H1 (cell line): ENCODE results near the gene TCEA2. TPM values are rescaled to one million over a fixed set of nuclear protein-coding genes. Genes with fewer than 3 reads are reported as not detected.

Experiments
- CHD7 ChIP-seq: fragments of 300-600 bp; sonication (generic); IDR thresholded peaks from 2 replicates; pipeline ENCODE4 v1.7.1; 2012; ENCODE audit warnings: low read length, moderate library complexity, mild to moderate bottlenecking, inconsistent platforms; ENCODE audit not compliant: insufficient replicate concordance
- EZH2 ChIP-seq: fragments of 200-600 bp; sonication (generic); IDR thresholded peaks from 2 replicates; pipeline ENCODE4 v1.7.1; 2012; ENCODE audit warnings: low read depth, mild to moderate bottlenecking, moderate library complexity, low read length, inconsistent platforms; ENCODE audit not compliant: severe bottlenecking
- SIN3A ChIP-seq, 2 experiments: IDR thresholded peaks in 1 of 2; conservative IDR thresholded peaks in 1 of 2; 2 replicates each; pipeline ENCODE4 v1.6.1; 2011 to 2012; ENCODE audit warnings: low read length in 2 of 2, improper control_type of control experiment in 1 of 2, low read depth in 1 of 2, mild to moderate bottlenecking in 1 of 2
- SRF ChIP-seq: IDR thresholded peaks from 2 replicates; pipeline ENCODE4 v1.6.1; 2011; ENCODE audit warnings: mild to moderate bottlenecking, low read depth, low read length, moderate library complexity
- polyA plus RNA-seq, 7 experiments: library from polyadenylated mRNA; depleted of rRNA in 3 of 7; stranded (reverse) in 5 of 7; unstranded in 2 of 7; fragments of >200 nt in 5 of 7; fragments of 200-250 nt in 2 of 7; gene quantifications; 1 replicate in 5 of 7; 2 replicates in 1 of 7; 4 replicates in 1 of 7; pipeline versions ENCODE4 v1.2.1 to v1.2.3, GENCODE V29; 2011 to 2013; ENCODE audit warnings: missing spikeins in 2 of 7, mixed read lengths in 2 of 7
- total RNA-seq: library from RNA; stranded (reverse); fragmentation: NEBNext Ultra II Directional; extraction: Animal tissue kit (Norgen Biotek cat#: 25700); gene quantifications from 2 replicates; pipeline ENCODE4 v1.2.1, GENCODE V29; 2021

The TCEA2 gene
- total and polyA plus RNA-seq, 2 of the 8 experiments (the other 6 are each of a cell fraction or from before 2014, with no cell fraction given): 41.4 to 42.3 TPM

- TF ChIP-seq SIN3A (conservative IDR thresholded peaks at IDR 0.05 in 1 of 2, IDR thresholded peaks at IDR 0.05 in 1 of 2; ENCODE audit: low read depth in 1 of 2, low read length in 2 of 2): no peak
- TF ChIP-seq CHD7: no peak
- no peak for TF ChIP-seq SRF
- no peak for TF ChIP-seq EZH2
These were observed 762 bp upstream of the TCEA2 start (continued) for GRCh38 chr20:64062276-64062595.
